Stimulated activated naive B cell treated with anti-CD40 and anti-IgM and Interleukin-4, amounts not matched to agents 10 μg/mL and 1 μg/mL and 100 μg/mL, for 72 hours (primary cell): Measurements from ENCODE around the gene KRT17.
"Not testable (repeated sequence)": the region's sequence is repeated elsewhere in the genome, so short reads cannot be mapped to it uniquely, and the experiment has no call there.

Experiments
- ATAC-seq, 2 donors: fragments of 150-1000 bp; cut with Tn5 transposase; replicated peaks; 2 replicates each; pipeline ENCODE4 v1.10.0; 2021; ENCODE audit warnings: moderate library complexity in 1 of 2
- DNase-seq: peaks from one replicate; pipeline ENCODE4 v3.0.0; 2021
- H3K27ac Mint-ChIP-seq: one replicate; pipeline ENCODE4 v1.8.0; 2022; ENCODE audit warnings: mild to moderate bottlenecking, mixed read lengths
- H3K27me3 Mint-ChIP-seq, 2 donors: one replicate each; pipeline ENCODE4 v1.8.0; 2022; ENCODE audit warnings: mixed read lengths in 2 of 2
- H3K36me3 Mint-ChIP-seq, 2 donors: one replicate each; pipeline ENCODE4 v1.8.0; 2022; ENCODE audit warnings: mixed read lengths in 2 of 2, mild to moderate bottlenecking in 1 of 2
- H3K4me1 Mint-ChIP-seq, 2 donors: one replicate each; pipeline ENCODE4 v1.8.0; 2022; ENCODE audit warnings: mixed read lengths in 2 of 2, mild to moderate bottlenecking in 1 of 2
- H3K4me3 Mint-ChIP-seq, 2 donors: one replicate each; pipeline ENCODE4 v1.8.0; 2022; ENCODE audit warnings: mild to moderate bottlenecking in 2 of 2, mixed read lengths in 2 of 2, moderate library complexity in 1 of 2
- H3K9me3 Mint-ChIP-seq, 2 donors: one replicate each; pipeline ENCODE4 v1.8.0; 2022; ENCODE audit warnings: mixed read lengths in 2 of 2, mild to moderate bottlenecking in 1 of 2

The KRT17 gene

GRCh38 chr17:41588126-41588810, 36.1 kb downstream of the KRT17 start:
- no peak for ATAC-seq
- Mint-ChIP-seq H3K27me3 (peaks cover 25 to 32% of the 10 kb centered on the region in 2 donors), H3K4me3 (no peak overlapping the region), H3K9me3 (no peaks in the 10 kb centered on the region), H3K27ac (no peak overlapping the region), H3K36me3 (no peaks in the 10 kb centered on the region), H3K4me1 (no peaks in the 10 kb centered on the region)
- no peak for DNase-seq

GRCh38 chr17:41586863-41587495, 37.4 kb downstream of the KRT17 start, which contains the start of gene KRT14:
Gene KRT14 (minus strand): TSS chr17:41586895. CDS start chr17:41586834, 61 bp downstream.
- H3K4me1 Mint-ChIP-seq, result no peaks in the 10 kb centered on the region
- H3K9me3 Mint-ChIP-seq, result no peaks in the 10 kb centered on the region
- peaks cover 36 to 38% of the 10 kb centered on the region in 2 donors for H3K27me3 Mint-ChIP-seq
- no peak within 1 kb of the TSS for H3K27ac Mint-ChIP-seq
- ATAC-seq (no peak), DNase-seq (no peak)
- no peak within 1 kb of the TSS for H3K4me3 Mint-ChIP-seq
- no peaks in the 10 kb centered on the region for H3K36me3 Mint-ChIP-seq

- no peak overlapping the region for H3K4me3 Mint-ChIP-seq
- no peak overlapping the region for H3K27ac Mint-ChIP-seq
- no peaks in the 10 kb centered on the region for H3K9me3 Mint-ChIP-seq
- ATAC-seq (no peak), DNase-seq (no peak)
- no peaks in the 10 kb centered on the region for H3K4me1 Mint-ChIP-seq
- H3K27me3 Mint-ChIP-seq, result peaks cover 39 to 46% of the 10 kb centered on the region in 2 donors
- H3K36me3 Mint-ChIP-seq, result no peaks in the 10 kb centered on the region
Measured at GRCh38 chr17:41585301-41586056, 38.9 kb downstream of the KRT17 start.

GRCh38 chr17:41584331-41584927, 39.9 kb downstream of the KRT17 start:
- DNase-seq, H3K4me1 Mint-ChIP-seq, H3K9me3 Mint-ChIP-seq, H3K4me3 Mint-ChIP-seq, H3K36me3 Mint-ChIP-seq, ATAC-seq, H3K27ac Mint-ChIP-seq: not testable (repeated sequence)
- peaks cover 48 to 51% of the 10 kb centered on the region in 2 donors for H3K27me3 Mint-ChIP-seq

GRCh38 chr17:41583137-41584127, 40.9 kb downstream of the KRT17 start:
- Mint-ChIP-seq H3K27ac (no peak overlapping the region), H3K4me3 (no peak overlapping the region), H3K4me1 (no peaks in the 10 kb centered on the region), H3K9me3 (no peaks in the 10 kb centered on the region), H3K27me3 (peaks cover 48 to 59% of the 10 kb centered on the region in 2 donors), H3K36me3 (no peaks in the 10 kb centered on the region)
- no peak for ATAC-seq
- no peak for DNase-seq

- DNase-seq, H3K4me3 Mint-ChIP-seq, H3K9me3 Mint-ChIP-seq, H3K36me3 Mint-ChIP-seq, ATAC-seq, H3K27ac Mint-ChIP-seq, H3K4me1 Mint-ChIP-seq: not testable (repeated sequence)
- peaks cover 55 to 65% of the 10 kb centered on the region in 2 donors for H3K27me3 Mint-ChIP-seq
Measured at GRCh38 chr17:41582061-41582968, 42.1 kb downstream of the KRT17 start.

GRCh38 chr17:41581366-41582060, 42.9 kb downstream of the KRT17 start:
- no peak for DNase-seq
- Mint-ChIP-seq H3K9me3 (peaks cover 0 to 3% of the 10 kb centered on the region in 2 donors), H3K4me1 (no peaks in the 10 kb centered on the region), H3K36me3 (no peaks in the 10 kb centered on the region), H3K27me3 (peaks cover 57 to 67% of the 10 kb centered on the region in 2 donors), H3K4me3 (no peak overlapping the region), H3K27ac (no peak overlapping the region)
- ATAC-seq, result no peak

GRCh38 chr17:41580687-41581365, 43.5 kb downstream of the KRT17 start:
- no peak overlapping the region for H3K4me3 Mint-ChIP-seq
- H3K27ac Mint-ChIP-seq, result no peak overlapping the region
- H3K36me3 Mint-ChIP-seq, result no peaks in the 10 kb centered on the region
- H3K9me3 Mint-ChIP-seq, result peaks cover 0 to 3% of the 10 kb centered on the region in 2 donors
- H3K4me1 Mint-ChIP-seq, result no peaks in the 10 kb centered on the region
- no peak for DNase-seq
- no peak for ATAC-seq
- peaks cover 61 to 74% of the 10 kb centered on the region in 2 donors for H3K27me3 Mint-ChIP-seq

- Mint-ChIP-seq H3K27me3 (peaks cover 61 to 80% of the 10 kb centered on the region in 2 donors), H3K9me3 (peaks cover 0 to 3% of the 10 kb centered on the region in 2 donors), H3K4me3 (no peak overlapping the region), H3K36me3 (no peaks in the 10 kb centered on the region), H3K4me1 (no peaks in the 10 kb centered on the region), H3K27ac (no peak overlapping the region)
- ATAC-seq, result no peak
- no peak for DNase-seq
Measured at GRCh38 chr17:41580244-41580575, 44.2 kb downstream of the KRT17 start.

- Mint-ChIP-seq H3K27me3 (peaks cover 61 to 83% of the 10 kb centered on the region in 2 donors), H3K4me1 (no peaks in the 10 kb centered on the region), H3K36me3 (no peaks in the 10 kb centered on the region), H3K27ac (no peak overlapping the region), H3K4me3 (no peak overlapping the region), H3K9me3 (peaks cover 0 to 3% of the 10 kb centered on the region in 2 donors)
- ATAC-seq (peak; percentile 86 to 92), DNase-seq (peak; percentile 47)
Measured at GRCh38 chr17:41579484-41580243, 44.7 kb downstream of the KRT17 start.

- no peaks in the 10 kb centered on the region for H3K36me3 Mint-ChIP-seq
- DNase-seq (no peak), ATAC-seq (no peak)
- peaks cover 0 to 3% of the 10 kb centered on the region in 2 donors for H3K9me3 Mint-ChIP-seq
- H3K27ac Mint-ChIP-seq, result no peak overlapping the region
- H3K4me1 Mint-ChIP-seq, result no peaks in the 10 kb centered on the region
- peaks cover 68 to 83% of the 10 kb centered on the region in 2 donors for H3K27me3 Mint-ChIP-seq
- no peak overlapping the region for H3K4me3 Mint-ChIP-seq
Measured at GRCh38 chr17:41578971-41579370, 45.4 kb downstream of the KRT17 start.
